Activated CD8-positive, alpha-beta T cell treated with anti-CD3 and anti-CD28 coated beads for 36 hours (primary cell): Measurements from ENCODE around the gene BCL2. TPM values are rescaled to one million over a fixed set of nuclear protein-coding genes. Genes with fewer than 3 reads are reported as not detected.

Experiments
- ATAC-seq: fragments of 200-7000 bp; cut with Tn5 transposase; one replicate; pipeline ENCODE4 v1.10.0; 2021; ENCODE audit warnings: mild to moderate bottlenecking, moderate library complexity
- CTCF ChIA-PET: fragments of 350-600 bp; sonication (Branson Sonifier 250); formaldehyde crosslinking; loops from one replicate; lab custom pipeline; 2021; ENCODE audit warnings: antibody characterized with exemption; lab: Charles Lee
- POLR2A ChIA-PET: fragments of 350-600 bp; sonication (Branson Sonifier 250); formaldehyde crosslinking; loops from one replicate; lab custom pipeline; 2021; ENCODE audit warnings: antibody characterized with exemption; lab: Charles Lee
- DNase-seq: peaks from one replicate; pipeline ENCODE4 v3.0.0-alpha.2; 2020
- H3K27ac Mint-ChIP-seq: one replicate; pipeline ENCODE4 v1.8.0; 2021; ENCODE audit warnings: mild to moderate bottlenecking, mixed read lengths
- H3K27me3 Mint-ChIP-seq: one replicate; pipeline ENCODE4 v1.8.0; 2021; ENCODE audit warnings: mixed read lengths
- H3K36me3 Mint-ChIP-seq: one replicate; pipeline ENCODE4 v1.8.0; 2021; ENCODE audit warnings: low read depth, mixed read lengths
- H3K4me1 Mint-ChIP-seq: one replicate; pipeline ENCODE4 v1.8.0; 2021; ENCODE audit warnings: low read depth, mixed read lengths
- H3K4me3 Mint-ChIP-seq: one replicate; pipeline ENCODE4 v1.8.0; 2021; ENCODE audit warnings: mild to moderate bottlenecking, moderate library complexity, mixed read lengths
- H3K9me3 Mint-ChIP-seq: one replicate; pipeline ENCODE4 v1.8.0; 2021; ENCODE audit warnings: mixed read lengths
- intact Hi-C: fragments of 100-400 bp; cut with micrococcal nuclease; formaldehyde crosslinking; loops from one replicate; pipeline ENCODE4 v1.10.0; 2022
- total RNA-seq, 2 experiments: library from RNA; stranded (reverse); gene quantifications; one replicate each; pipeline ENCODE4 v1.2.3, GENCODE V29; 2021
- TF ChIP-seq, protein P1 (sequence below): fragments of 200-600 bp; IDR thresholded peaks from one replicate; pipeline ENCODE4 v1.8.0; 2022; ENCODE audit warnings: antibody characterized with exemption, mild to moderate bottlenecking

BCL2 gene
- total RNA-seq, 2 experiments from 2014 or later, result 104 to 107 TPM

DNA sequence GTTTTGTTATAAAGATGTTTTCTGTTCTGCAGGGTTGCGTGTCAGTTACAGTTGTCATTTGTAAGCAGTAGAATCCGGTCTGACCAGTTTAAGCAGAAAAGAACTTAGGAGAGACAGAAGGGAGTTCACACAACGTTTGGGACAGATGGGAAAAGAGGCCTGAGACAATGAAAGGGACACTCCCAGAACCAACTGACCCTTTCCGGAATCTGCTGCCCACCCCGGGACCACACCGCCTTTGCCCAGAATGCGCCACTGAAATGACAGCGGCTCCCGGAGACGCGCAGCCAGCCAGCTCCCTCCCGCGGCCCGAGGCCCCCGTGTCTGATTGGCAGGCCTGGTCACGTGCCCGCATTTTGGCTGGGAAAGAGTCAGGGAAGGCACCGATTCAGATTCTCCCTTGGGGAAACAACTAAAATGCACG, 244.6 kb downstream of the BCL2 start:
- peak; percentile 90 for ATAC-seq
- POLR2A ChIA-PET, result interaction anchor here (0.7 to 1.4 kb wide), 2 partner anchors 18 to 506 kb away, joined by 3 read pairs; no protein-coding TSS in a partner anchor
- Mint-ChIP-seq H3K4me1 (peaks cover 9% of the 10 kb centered on the region), H3K27me3 (peaks cover 3% of the 10 kb centered on the region), H3K4me3 (peak overlapping the region; percentile 68), H3K9me3 (peaks cover 3% of the 10 kb centered on the region), H3K27ac (peak overlapping the region; percentile 23), H3K36me3 (no peaks in the 10 kb centered on the region)
- intact Hi-C loops, result no loop called here
- CTCF ChIA-PET, result interaction anchor here (0.6 to 1.9 kb wide), 4 partner anchors 57 to 265 kb away, joined by 3 to 5 read pairs (median 4); no protein-coding TSS in a partner anchor
- TF ChIP-seq, protein P1, sequence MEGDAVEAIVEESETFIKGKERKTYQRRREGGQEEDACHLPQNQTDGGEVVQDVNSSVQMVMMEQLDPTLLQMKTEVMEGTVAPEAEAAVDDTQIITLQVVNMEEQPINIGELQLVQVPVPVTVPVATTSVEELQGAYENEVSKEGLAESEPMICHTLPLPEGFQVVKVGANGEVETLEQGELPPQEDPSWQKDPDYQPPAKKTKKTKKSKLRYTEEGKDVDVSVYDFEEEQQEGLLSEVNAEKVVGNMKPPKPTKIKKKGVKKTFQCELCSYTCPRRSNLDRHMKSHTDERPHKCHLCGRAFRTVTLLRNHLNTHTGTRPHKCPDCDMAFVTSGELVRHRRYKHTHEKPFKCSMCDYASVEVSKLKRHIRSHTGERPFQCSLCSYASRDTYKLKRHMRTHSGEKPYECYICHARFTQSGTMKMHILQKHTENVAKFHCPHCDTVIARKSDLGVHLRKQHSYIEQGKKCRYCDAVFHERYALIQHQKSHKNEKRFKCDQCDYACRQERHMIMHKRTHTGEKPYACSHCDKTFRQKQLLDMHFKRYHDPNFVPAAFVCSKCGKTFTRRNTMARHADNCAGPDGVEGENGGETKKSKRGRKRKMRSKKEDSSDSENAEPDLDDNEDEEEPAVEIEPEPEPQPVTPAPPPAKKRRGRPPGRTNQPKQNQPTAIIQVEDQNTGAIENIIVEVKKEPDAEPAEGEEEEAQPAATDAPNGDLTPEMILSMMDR, result no peak
- DNase-seq, result peak; percentile 73

DNA sequence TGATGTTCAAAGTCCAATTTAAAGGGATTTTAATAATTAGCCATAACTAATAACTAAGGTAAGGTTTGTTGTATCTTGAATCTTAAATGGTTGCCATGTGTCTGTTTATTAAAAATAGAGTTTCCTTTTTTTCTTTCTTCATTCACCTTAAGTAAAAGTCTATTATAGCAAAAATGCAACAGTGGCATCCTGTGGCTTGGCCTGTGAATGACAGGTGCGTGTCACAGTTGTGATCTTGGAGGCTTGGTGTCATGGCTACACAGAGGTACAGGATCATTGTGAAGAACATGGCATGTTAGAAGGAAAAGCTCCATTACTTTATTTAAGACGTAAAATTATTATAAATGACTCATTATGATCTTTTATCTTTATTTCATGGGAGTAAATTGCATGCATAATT, 246.1 kb downstream of the BCL2 start:
- POLR2A ChIA-PET, result no interaction called here
- CTCF ChIA-PET, result interaction anchor here (0.5 to 1.1 kb wide), 3 partner anchors 51 to 358 kb away, joined by 3 to 6 read pairs (median 3); partner anchors contain the start of gene PHLPP1
- no peaks in the 10 kb centered on the region for H3K9me3 Mint-ChIP-seq
- intact Hi-C loops, result no loop called here
- H3K36me3 Mint-ChIP-seq, result no peaks in the 10 kb centered on the region
- DNase-seq, result peak; percentile 26
- peaks cover 3% of the 10 kb centered on the region for H3K27me3 Mint-ChIP-seq
- H3K4me1 Mint-ChIP-seq, result peaks cover 9% of the 10 kb centered on the region
- ATAC-seq, result peak; percentile 43
- TF ChIP-seq, protein P1, result peak; percentile 28
- H3K27ac Mint-ChIP-seq, result no peak overlapping the region
- H3K4me3 Mint-ChIP-seq, result no peak overlapping the region

Other genes with a start within 250 kb of the BCL2 start
- 10 to 100 TPM; 53.4 TPM for gene KDSR, start 47.4 kb upstream of the BCL2 start, total RNA-seq
- gene VPS4B, start 102.7 kb upstream of the BCL2 start, total RNA-seq, result 10 to 100 TPM; 34.8 to 35.9 TPM
- not detected for gene SERPINB5, start 157.2 kb upstream of the BCL2 start, total RNA-seq
- gene SERPINB12, start 222.6 kb upstream of the BCL2 start, total RNA-seq, result not detected